Mesothelial cell of epicardium (in vitro differentiated cells): Measurements from ENCODE around the gene NPW. TPM values are rescaled to one million over a fixed set of nuclear protein-coding genes. Genes with fewer than 3 reads are reported as not detected.
"Not testable (repeated sequence)": the region's sequence is repeated elsewhere in the genome, so short reads cannot be mapped to it uniquely, and the experiment has no call there.

Source experiments
- DNase-seq, 2 experiments: peaks; one replicate each; pipeline ENCODE4 v3.0.0; 2021; ENCODE audit warnings: low spot score in 2 of 2; ENCODE audit not compliant: unreplicated experiment in 2 of 2
- H3K27ac Mint-ChIP-seq: 2 replicates; pipeline ENCODE4 v1.8.0; 2021; ENCODE audit warnings: mixed read lengths
- H3K27me3 Mint-ChIP-seq: 2 replicates; pipeline ENCODE4 v1.8.0; 2021; ENCODE audit warnings: low read depth, mixed read lengths
- H3K36me3 Mint-ChIP-seq: 2 replicates; pipeline ENCODE4 v1.8.0; 2021; ENCODE audit warnings: mixed read lengths
- H3K4me1 Mint-ChIP-seq: 2 replicates; pipeline ENCODE4 v1.8.0; 2021; ENCODE audit warnings: mixed read lengths
- H3K4me3 Mint-ChIP-seq: 2 replicates; pipeline ENCODE4 v1.8.0; 2021; ENCODE audit warnings: mild to moderate bottlenecking, moderate library complexity, mixed read lengths
- H3K9me3 Mint-ChIP-seq: 2 replicates; pipeline ENCODE4 v1.8.0; 2021; ENCODE audit warnings: mixed read lengths
- total RNA-seq: library from RNA; stranded (reverse); gene quantifications from 3 replicates; pipeline ENCODE4 v1.2.1, GENCODE V29; 2021
- TF ChIP-seq, protein P1 (sequence below): fragments of 200-600 bp; sonication (generic); IDR thresholded peaks from one replicate; pipeline ENCODE4 v1.5.0; 2021; ENCODE audit warnings: antibody characterized with exemption; ENCODE audit not compliant: unreplicated experiment

NPW gene
- total RNA-seq, 1 donor from 2014 or later, result 14.0 TPM

GRCh38 chr16:2029350-2029749, 9.8 kb downstream of the NPW start:
- H3K27me3 Mint-ChIP-seq, result no peaks in the 10 kb centered on the region
- H3K4me3 Mint-ChIP-seq, result no peak overlapping the region
- peaks cover 25% of the 10 kb centered on the region for H3K4me1 Mint-ChIP-seq
- no peak for DNase-seq
- H3K27ac Mint-ChIP-seq, result no peak overlapping the region
- TF ChIP-seq, protein P1, sequence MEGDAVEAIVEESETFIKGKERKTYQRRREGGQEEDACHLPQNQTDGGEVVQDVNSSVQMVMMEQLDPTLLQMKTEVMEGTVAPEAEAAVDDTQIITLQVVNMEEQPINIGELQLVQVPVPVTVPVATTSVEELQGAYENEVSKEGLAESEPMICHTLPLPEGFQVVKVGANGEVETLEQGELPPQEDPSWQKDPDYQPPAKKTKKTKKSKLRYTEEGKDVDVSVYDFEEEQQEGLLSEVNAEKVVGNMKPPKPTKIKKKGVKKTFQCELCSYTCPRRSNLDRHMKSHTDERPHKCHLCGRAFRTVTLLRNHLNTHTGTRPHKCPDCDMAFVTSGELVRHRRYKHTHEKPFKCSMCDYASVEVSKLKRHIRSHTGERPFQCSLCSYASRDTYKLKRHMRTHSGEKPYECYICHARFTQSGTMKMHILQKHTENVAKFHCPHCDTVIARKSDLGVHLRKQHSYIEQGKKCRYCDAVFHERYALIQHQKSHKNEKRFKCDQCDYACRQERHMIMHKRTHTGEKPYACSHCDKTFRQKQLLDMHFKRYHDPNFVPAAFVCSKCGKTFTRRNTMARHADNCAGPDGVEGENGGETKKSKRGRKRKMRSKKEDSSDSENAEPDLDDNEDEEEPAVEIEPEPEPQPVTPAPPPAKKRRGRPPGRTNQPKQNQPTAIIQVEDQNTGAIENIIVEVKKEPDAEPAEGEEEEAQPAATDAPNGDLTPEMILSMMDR, result no peak
- H3K36me3 Mint-ChIP-seq, result peaks cover 2% of the 10 kb centered on the region
- no peaks in the 10 kb centered on the region for H3K9me3 Mint-ChIP-seq

GRCh38 chr16:2030036-2030435, 10.5 kb downstream of the NPW start:
- Mint-ChIP-seq H3K36me3 (peaks cover 2% of the 10 kb centered on the region), H3K4me3 (no peak overlapping the region), H3K4me1 (peaks cover 29% of the 10 kb centered on the region), H3K9me3 (no peaks in the 10 kb centered on the region), H3K27me3 (no peaks in the 10 kb centered on the region), H3K27ac (no peak overlapping the region)
- no peak for DNase-seq
- TF ChIP-seq, protein P1, result no peak

DNA sequence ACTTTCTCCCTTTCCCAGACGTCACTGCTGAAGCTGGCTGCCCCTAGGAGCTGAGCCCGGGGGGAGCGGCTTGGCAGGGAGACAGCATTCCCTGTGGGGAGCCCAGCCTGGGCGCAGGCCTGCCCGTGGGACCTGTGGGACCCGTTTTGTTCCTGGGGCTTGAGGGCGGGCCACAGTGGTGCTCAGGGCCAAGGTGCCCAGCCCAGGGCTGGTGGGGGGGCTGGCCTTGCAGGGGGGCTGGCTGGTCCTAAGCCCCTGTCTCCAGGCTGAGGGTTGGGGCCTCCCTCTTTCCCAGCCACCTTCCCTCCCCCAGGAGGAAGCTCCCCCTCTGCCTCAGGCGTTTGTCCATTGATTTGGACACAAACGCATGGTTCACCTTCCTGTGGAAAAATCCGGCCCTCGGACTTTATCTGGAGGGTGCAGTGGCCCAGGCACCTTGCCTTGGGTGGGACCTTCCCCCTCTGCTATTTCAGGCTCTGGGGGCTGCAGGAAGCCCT, 11.5 kb downstream of the NPW start:
- peaks cover 35% of the 10 kb centered on the region for H3K4me1 Mint-ChIP-seq
- no peaks in the 10 kb centered on the region for H3K9me3 Mint-ChIP-seq
- H3K27me3 Mint-ChIP-seq, result no peaks in the 10 kb centered on the region
- H3K36me3 Mint-ChIP-seq, result peaks cover 2% of the 10 kb centered on the region
- DNase-seq, result no peak
- H3K4me3 Mint-ChIP-seq, result no peak overlapping the region
- no peak overlapping the region for H3K27ac Mint-ChIP-seq
- TF ChIP-seq, protein P1, result no peak

DNA sequence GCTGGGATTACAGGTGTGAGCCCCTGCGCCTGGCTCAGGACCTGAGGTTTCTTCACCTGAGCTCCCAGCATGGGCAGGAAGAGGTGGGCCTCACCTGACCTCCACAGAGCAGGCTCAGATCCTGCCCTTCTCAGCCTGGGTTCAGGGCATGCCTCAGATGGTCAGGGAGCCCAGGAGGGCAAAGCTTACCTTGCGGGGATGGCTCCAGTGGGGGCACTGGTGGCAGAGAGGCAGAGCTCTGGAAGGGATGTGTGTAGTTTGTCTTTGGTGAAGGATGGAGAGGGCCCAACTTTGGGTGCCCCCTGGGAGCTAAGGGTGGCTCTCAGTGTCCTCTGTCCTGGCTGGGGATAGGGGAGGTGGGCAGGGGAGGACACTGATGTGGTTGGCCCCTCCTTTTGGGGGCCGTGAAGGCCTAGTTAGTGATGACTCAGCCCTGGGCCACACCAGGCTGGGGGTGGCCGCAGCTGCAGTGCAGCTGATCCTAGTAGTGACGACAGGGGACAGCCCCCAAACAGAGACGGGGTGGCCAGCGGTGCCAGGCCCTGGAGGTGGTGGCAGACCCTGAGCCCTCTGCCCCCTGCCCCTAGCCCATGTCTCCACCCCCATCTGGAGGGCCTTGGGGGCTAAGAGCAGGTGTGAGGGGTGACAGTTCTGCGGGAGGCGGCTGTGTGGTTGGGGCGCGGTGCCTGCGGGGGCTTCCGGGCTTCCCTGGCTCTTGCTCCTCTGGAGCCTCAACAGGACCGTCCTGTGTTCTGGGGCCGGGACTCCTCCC, 12.9 kb downstream of the NPW start:
- TF ChIP-seq, protein P1, result no peak
- H3K9me3 Mint-ChIP-seq, result no peaks in the 10 kb centered on the region
- H3K36me3 Mint-ChIP-seq, result peaks cover 2% of the 10 kb centered on the region
- DNase-seq, result no peak
- H3K4me3 Mint-ChIP-seq, result no peak overlapping the region
- H3K4me1 Mint-ChIP-seq, result peaks cover 38% of the 10 kb centered on the region
- peak overlapping the region; percentile 66 for H3K27ac Mint-ChIP-seq
- H3K27me3 Mint-ChIP-seq, result no peaks in the 10 kb centered on the region

- Mint-ChIP-seq H3K4me1 (peaks cover 39% of the 10 kb centered on the region), H3K27me3 (no peaks in the 10 kb centered on the region), H3K4me3 (no peak overlapping the region), H3K27ac (peak overlapping the region; percentile 92), H3K36me3 (peaks cover 2% of the 10 kb centered on the region), H3K9me3 (no peaks in the 10 kb centered on the region)
- peak; percentile 45 to 74 for DNase-seq
- TF ChIP-seq, protein P1, result no peak
These were observed 13.7 kb downstream of the NPW start for GRCh38 chr16:2033057-2033908.

- not testable (repeated sequence) for H3K27me3 Mint-ChIP-seq, H3K4me3 Mint-ChIP-seq, H3K36me3 Mint-ChIP-seq, H3K9me3 Mint-ChIP-seq, DNase-seq
- peak overlapping the region; percentile 92 for H3K27ac Mint-ChIP-seq
- H3K4me1 Mint-ChIP-seq, result peaks cover 39% of the 10 kb centered on the region
These were observed 14.5 kb downstream of the NPW start for GRCh38 chr16:2033909-2034695.
